Measurements from ENCODE around the gene TELO2. TPM values are rescaled to one million over a fixed set of nuclear protein-coding genes. Genes with fewer than 3 reads are reported as not detected.

Gene TELO2
- total and polyA plus RNA-seq, 9 donors: 0.27 to 36.8 (median 31.7) TPM

DNA sequence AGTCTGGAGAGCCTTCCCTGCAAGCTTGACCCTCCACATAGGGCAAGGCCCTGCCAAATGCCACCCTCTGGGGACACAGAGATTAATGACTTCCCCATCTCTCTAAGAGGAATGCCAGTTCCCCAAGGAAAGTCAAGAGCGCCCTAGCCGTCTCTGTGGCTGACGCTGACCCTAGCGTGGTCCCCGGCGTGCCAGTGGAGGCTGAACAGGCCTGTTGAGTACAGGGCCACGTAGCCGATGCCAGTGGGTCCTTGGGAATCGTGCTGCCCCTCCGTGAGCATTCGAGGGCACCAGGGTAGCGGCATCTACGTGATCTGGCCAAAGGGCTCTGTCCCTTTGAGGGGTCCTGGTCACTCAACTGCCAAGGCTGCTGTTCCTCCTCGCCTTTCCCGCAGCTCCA lies 57.5 kb downstream of the TELO2 start:
- Histone ChIP-seq H3K4me1 (ENCODE audit: insufficient read depth) (peaks cover 7% of the 10 kb centered on the region), H3K4me3 (no peak overlapping the region), H3K27me3 (no peaks in the 10 kb centered on the region), H3K36me3 (no peaks in the 10 kb centered on the region), H3K27ac (peak overlapping the region in 1 of 2 donors; percentile 10), H3K9me3 (no peaks in the 10 kb centered on the region)
- WGBS, 3 donors: 88 to 90% (median 90%) methylated on average over 15 of the region's 15 CpGs
- TF ChIP-seq POLR2A (IDR thresholded peaks at IDR 0.05): no peak
- no peak for TF ChIP-seq CTCF (IDR thresholded peaks at IDR 0.05)
- TF ChIP-seq EP300 (IDR thresholded peaks at IDR 0.05): no peak
- intact Hi-C loops (cut with DNase I): no loop called here
- DNase-seq: no peak

GRCh38 chr16:1551166-1551565 lies 58.0 kb downstream of the TELO2 start:
- Histone ChIP-seq H3K27ac (no peak overlapping the region), H3K4me1 (ENCODE audit: insufficient read depth) (peaks cover 2% of the 10 kb centered on the region), H3K36me3 (no peaks in the 10 kb centered on the region), H3K4me3 (no peak overlapping the region), H3K27me3 (no peaks in the 10 kb centered on the region), H3K9me3 (no peaks in the 10 kb centered on the region)
- intact Hi-C loops (cut with DNase I): no loop called here
- WGBS, 3 donors: 87 to 88% (median 87%) methylated on average over 12 of the region's 12 CpGs
- no peak for DNase-seq
- TF ChIP-seq EP300 (IDR thresholded peaks at IDR 0.05): no peak
- TF ChIP-seq POLR2A (IDR thresholded peaks at IDR 0.05): no peak
- TF ChIP-seq CTCF (IDR thresholded peaks at IDR 0.05): no peak

- no peaks in the 10 kb centered on the region for H3K36me3 ChIP-seq
Observed at GRCh38 chr16:1552129-1552528, 59.0 kb downstream of the TELO2 start.

GRCh38 chr16:1553946-1554825 lies 61.0 kb downstream of the TELO2 start:
- Histone ChIP-seq H3K27me3 (no peaks in the 10 kb centered on the region), H3K4me3 (no peak overlapping the region), H3K9me3 (no peaks in the 10 kb centered on the region), H3K36me3 (no peaks in the 10 kb centered on the region), H3K4me1 (ENCODE audit: insufficient read depth) (no peaks in the 10 kb centered on the region), H3K27ac (no peak overlapping the region)
- 71 to 79% (median 73%) methylated on average over 19 of the region's 19 CpGs for WGBS, 3 donors
- no peak for TF ChIP-seq EP300 (IDR thresholded peaks at IDR 0.05)
- TF ChIP-seq POLR2A (IDR thresholded peaks at IDR 0.05): no peak
- no peak for TF ChIP-seq CTCF (IDR thresholded peaks at IDR 0.05)
- intact Hi-C loops (cut with DNase I): no loop called here
- no peak for DNase-seq

More at GRCh38 chr16:1552129-1552528, 59.0 kb downstream of the TELO2 start:
- H3K27me3 ChIP-seq: no peaks in the 10 kb centered on the region
- no peaks in the 10 kb centered on the region for H3K4me1 ChIP-seq (ENCODE audit: insufficient read depth)
- H3K27ac ChIP-seq: no peak overlapping the region
- TF ChIP-seq CTCF (IDR thresholded peaks at IDR 0.05) (no peak), EP300 (IDR thresholded peaks at IDR 0.05) (no peak), POLR2A (IDR thresholded peaks at IDR 0.05) (no peak)
- 82 to 86% (median 86%) methylated on average over 15 of the region's 15 CpGs for WGBS, 3 donors
- H3K4me3 ChIP-seq: no peak overlapping the region
- no peaks in the 10 kb centered on the region for H3K9me3 ChIP-seq
- intact Hi-C loops (cut with DNase I): no loop called here
- DNase-seq: no peak
